Measurements from ENCODE around the gene G6PD.
"Not testable (repeated sequence)": the region's sequence is repeated elsewhere in the genome, so short reads cannot be mapped to it uniquely, and the experiment has no call there.

DNA sequence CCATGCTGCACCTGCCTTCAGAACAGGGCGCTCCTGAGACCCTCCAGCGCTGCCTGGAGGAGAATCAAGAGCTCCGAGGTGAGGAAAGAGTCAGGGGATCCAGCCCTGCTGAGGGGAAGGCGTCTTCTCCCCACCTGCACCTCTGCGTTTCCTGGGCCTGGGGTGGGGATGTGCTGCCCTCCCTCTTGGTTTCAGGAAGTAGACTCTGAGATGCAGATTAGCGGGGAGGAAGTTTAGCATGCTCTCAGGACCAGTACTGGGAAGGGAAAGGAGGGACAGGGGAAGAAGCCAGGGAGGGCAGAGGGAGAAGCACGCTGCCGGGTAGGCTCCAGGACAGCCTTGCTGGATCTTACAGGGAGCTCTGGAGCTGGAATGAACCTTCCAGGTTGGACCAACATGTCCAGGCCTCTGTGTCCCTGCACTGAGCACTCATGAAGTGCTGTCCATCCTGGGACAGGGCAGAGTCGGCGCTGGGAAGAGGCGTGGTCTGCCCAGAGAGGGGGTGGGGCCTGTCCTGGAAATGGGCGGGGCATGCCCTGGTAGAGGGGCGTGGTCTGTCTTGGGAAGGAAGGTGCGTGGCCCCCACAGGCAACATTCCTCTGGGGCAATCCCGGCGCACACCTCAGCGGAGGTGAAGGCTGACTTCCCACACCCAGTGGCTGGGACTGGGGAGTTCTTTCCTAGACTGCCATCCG, 5.6 kb upstream of the G6PD start:
- not testable (repeated sequence) for TF ChIP-seq POLR2A (IDR thresholded peaks at IDR 0.05; ENCODE audit: extremely low read depth, insufficient read length)
- TF ChIP-seq, protein P1, sequence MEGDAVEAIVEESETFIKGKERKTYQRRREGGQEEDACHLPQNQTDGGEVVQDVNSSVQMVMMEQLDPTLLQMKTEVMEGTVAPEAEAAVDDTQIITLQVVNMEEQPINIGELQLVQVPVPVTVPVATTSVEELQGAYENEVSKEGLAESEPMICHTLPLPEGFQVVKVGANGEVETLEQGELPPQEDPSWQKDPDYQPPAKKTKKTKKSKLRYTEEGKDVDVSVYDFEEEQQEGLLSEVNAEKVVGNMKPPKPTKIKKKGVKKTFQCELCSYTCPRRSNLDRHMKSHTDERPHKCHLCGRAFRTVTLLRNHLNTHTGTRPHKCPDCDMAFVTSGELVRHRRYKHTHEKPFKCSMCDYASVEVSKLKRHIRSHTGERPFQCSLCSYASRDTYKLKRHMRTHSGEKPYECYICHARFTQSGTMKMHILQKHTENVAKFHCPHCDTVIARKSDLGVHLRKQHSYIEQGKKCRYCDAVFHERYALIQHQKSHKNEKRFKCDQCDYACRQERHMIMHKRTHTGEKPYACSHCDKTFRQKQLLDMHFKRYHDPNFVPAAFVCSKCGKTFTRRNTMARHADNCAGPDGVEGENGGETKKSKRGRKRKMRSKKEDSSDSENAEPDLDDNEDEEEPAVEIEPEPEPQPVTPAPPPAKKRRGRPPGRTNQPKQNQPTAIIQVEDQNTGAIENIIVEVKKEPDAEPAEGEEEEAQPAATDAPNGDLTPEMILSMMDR (IDR thresholded peaks at IDR 0.05; ENCODE audit: low read depth, low read length): not testable (repeated sequence)
- TF ChIP-seq, protein P2, sequence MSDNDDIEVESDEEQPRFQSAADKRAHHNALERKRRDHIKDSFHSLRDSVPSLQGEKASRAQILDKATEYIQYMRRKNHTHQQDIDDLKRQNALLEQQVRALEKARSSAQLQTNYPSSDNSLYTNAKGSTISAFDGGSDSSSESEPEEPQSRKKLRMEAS (IDR thresholded peaks at IDR 0.05; ENCODE audit: low read depth, low read length): not testable (repeated sequence)
